NCI-H2196 treated with DMSO at 0.1 percent for 48 hours (cell line): Measurements from ENCODE around the gene RAB26.

Source experiments
- DNase-seq: peaks from one replicate; lab custom pipeline; 2025; ENCODE audit not compliant: unreplicated experiment; lab: John Stamatoyannopoulos, UW

The RAB26 gene

GRCh38 chr16:2178321-2179106 is 30.1 kb downstream of the RAB26 start:
- no peak for DNase-seq

DNA sequence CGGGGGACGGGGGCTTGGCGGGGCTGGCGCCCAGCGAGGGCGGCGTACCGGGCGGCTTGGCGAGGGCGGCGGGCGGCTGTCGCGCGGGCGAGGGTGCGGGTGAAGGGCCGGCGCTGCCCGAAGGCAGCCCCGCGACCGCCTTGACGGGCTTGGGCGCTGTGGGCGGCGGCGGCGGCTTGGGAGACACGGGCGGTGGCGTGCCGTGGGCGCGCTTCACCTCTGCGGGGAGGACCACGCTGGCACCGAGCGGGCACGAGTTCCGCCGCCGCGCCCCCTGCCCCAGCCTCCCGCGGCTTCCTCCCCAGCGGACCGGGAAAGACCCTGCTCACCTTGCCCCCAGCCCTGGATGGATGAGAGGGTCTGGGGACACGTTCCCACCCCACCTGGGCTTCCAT is 30.7 kb downstream of the RAB26 start:
- DNase-seq: no peak

- no peak for DNase-seq
Observed at GRCh38 chr16:2179576-2179975, 31.2 kb downstream of the RAB26 start.

GRCh38 chr16:2180461-2180860 is 32.0 kb downstream of the RAB26 start:
- no peak for DNase-seq

DNA sequence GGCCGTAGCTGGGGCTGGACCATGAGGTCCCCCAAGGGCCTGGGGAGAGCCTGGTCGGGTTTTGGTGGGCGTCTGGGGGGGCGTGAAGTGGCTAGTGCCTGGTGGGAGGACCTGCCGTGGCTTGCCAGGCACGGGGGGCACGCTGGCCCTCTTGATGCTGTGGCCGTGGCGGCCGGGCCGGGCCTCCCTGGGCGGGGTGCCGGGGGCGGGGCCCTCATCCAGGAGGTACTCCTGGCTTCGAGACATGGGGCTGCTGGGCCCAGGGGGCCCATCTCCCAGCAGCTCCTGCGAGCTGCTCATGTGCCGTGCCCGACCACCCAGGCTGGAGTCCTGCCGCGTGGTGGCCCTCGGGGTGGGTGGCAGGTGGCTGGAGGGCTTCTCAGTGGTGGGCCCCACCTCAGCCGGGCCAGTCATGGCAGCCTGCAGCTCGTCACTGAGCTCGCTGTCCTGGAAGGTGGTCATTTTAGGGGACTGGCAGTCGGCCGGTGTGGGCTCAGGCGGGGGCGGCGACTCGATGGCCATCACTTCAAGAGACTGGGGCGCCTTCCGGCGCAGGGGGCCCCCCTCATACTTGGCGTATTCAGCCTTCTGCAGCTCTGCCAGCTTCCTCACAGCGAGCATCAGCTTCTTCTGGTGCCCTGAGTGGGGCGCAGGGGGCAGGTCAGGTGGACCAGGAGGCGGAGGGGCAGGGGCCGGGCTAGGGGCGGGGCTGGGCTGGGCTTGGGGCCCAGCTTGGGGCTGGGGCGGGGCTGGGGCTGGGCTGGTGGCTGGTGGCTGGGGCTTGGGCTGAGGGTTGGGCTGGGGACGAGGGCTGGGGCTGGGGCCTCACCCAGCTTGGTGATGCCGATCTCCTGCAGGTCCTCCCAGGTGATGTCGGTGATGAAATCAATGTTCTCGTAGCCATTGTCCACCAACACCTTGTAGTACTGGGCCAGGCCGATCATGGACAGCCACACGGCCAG is 32.8 kb downstream of the RAB26 start:
- DNase-seq: no peak

DNA sequence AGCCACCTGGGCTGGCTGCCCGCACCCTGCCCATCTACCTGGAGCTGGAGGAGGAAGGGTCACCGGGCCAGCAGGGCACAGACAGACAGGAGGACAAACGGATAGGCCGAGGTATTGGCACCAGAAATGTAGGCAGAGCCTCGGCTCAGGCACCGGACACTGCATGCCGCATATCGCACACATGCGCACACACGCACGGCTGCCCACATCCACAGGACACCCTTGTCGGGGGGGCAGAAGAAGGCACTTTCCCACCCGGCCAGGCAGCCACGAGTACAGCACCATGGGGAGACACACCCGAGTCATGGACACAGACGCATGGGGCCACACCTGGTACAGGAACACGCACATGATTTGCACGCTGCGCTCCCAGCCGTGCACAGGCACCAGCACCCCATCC is 33.5 kb downstream of the RAB26 start:
- no peak for DNase-seq

GRCh38 chr16:2183671-2184070 is 35.2 kb downstream of the RAB26 start:
- DNase-seq: no peak

- DNase-seq: no peak
Observed at GRCh38 chr16:2184346-2184745, 35.9 kb downstream of the RAB26 start.

- no peak for DNase-seq
Observed at GRCh38 chr16:2184962-2185361, 36.5 kb downstream of the RAB26 start.

DNA sequence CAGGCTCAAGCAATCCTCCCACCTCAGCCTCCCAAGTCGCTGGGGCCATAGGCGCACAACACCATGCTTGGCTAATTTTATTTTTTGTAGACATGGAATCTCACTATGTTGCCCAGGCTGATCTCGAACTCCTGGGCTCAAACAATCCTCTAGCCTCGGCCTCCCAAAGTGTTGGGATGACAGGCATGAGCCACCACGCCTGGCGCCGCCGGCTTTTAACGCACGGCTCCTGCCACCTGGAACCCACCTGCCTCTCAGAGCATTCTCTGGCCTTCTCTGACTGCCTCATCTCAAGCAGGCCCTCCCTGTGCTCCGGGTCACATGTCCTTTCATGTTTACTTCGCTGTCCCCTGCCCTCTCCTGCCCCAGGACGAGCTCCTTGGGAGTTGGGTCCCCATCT is 37.6 kb downstream of the RAB26 start:
- no peak for DNase-seq

DNA sequence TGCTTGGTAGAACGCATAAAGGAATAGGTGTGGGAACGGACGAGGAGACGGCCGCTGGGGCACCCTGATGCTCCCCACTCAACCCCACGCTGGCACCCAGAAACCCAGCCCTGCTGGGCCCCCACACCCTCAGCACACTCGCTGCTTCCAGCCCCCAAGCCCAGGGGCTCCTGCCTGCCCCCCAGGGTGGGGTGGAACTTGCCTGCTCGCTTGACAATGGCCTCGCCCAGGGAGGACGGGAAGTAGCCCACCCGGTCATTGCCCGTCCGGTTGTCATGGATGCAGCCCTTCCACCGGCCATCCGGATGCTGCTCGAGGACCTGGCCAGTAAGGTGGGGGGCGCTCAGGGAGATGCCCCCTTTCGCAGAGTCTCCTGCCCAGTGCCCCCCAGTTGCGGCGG is 38.1 kb downstream of the RAB26 start:
- no peak for DNase-seq

DNA sequence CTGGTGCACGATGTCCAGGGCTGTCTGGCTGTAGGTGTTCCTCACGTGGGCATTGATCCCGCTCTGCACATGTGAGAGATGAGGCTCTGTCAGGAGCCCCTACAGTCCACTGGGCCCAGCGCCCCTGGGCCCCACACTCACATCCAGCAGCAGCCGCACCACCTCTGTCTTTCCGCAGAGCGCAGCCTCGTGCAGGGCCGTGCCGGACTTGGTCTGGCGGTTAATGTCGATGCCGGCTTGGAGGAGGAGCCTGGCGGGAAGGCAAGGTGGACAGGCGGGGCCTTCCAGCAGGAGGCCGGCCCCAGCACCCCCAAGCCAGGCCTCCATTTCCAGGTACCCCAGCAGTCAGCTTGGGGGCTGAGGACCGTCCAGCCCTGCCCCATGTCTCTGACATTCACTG is 38.8 kb downstream of the RAB26 start:
- no peak for DNase-seq

DNA sequence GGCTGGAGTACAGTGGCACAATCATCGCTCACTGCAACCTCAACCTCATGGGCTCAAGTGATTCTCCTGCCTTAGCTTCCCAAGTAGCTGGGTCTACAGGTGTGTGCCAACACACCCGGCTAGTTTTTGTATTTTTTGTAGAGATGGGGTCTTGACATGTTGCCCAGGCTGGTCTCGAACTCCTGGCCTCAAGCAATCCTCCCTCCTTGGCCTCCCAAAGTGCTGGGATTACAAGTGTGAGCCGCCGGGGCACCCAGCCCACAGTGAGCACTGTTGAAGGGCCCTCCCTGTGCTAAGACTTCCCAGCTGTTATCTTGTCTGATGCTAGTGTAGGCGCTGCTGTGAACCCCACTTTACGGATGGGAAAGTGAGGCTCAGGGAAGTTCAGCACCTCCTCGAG is 40.0 kb downstream of the RAB26 start:
- no peak for DNase-seq

DNA sequence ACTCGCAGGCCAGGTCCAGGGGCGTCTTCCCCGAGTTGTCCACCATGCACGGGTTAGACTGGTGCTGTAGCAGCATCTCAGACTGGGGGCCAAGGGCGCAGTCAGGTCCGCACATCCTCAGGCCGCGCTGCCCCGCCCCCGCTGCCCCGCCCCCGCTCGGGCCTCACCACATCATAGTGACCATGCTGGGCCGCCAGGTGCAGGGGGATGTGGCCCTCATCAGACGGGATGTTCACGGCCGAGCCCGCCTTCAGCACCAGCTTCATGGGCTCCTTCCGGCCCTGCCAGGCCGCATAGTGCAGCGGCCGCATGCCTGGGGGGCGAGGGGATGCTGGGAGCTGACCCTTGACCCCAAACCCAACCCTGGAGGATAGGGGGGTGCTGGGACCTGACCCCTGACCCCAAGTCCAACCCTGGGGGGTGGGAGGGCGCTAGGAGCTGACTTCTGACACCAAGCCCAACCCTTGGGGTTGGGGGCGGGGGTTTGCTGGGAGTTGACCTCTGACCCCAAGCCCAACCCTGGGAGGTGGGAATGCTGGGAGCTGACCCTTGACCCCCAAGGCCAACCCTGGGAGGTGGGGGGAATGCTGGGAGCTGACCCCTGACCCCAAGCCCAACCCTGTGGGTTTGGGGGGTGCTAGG is 40.9 kb downstream of the RAB26 start:
- DNase-seq: no peak

GRCh38 chr16:2190002-2190658 is 41.7 kb downstream of the RAB26 start:
- no peak for DNase-seq

- no peak for DNase-seq
Observed at GRCh38 chr16:2190659-2191445, 42.4 kb downstream of the RAB26 start.

- DNase-seq: no peak
Observed at GRCh38 chr16:2191446-2191706, 43.0 kb downstream of the RAB26 start.

- DNase-seq: no peak
Observed at GRCh38 chr16:2194166-2194834, 45.9 kb downstream of the RAB26 start.

GRCh38 chr16:2194852-2195321 is 46.5 kb downstream of the RAB26 start:
- peak; percentile 14 for DNase-seq
